WTC11 (cell line): ENCODE results near the gene HOXA9. TPM values are rescaled to one million over a fixed set of nuclear protein-coding genes. Genes with fewer than 3 reads are reported as not detected.
A peak's percentile ranks its signal among the peaks of the same experiment; 100 is the strongest.

Experiments
- ATAC-seq: fragments of 200-7000 bp; cut with Tn5 transposase; 2 replicates; pipeline ENCODE4 v1.10.0; 2021; ENCODE audit warnings: mild to moderate bottlenecking, moderate library complexity
- CTCF ChIA-PET: fragments of 300-600 bp; sonication (Branson Sonifier 250); formaldehyde crosslinking; loops from one replicate; lab custom pipeline; 2021; ENCODE audit warnings: antibody characterized with exemption; lab: Charles Lee
- POLR2A ChIA-PET: fragments of 350-600 bp; sonication (Branson Sonifier 250); formaldehyde crosslinking; loops from one replicate; lab custom pipeline; 2021; ENCODE audit warnings: antibody characterized with exemption; lab: Charles Lee
- DNase-seq: peaks from one replicate; pipeline ENCODE4 v3.0.0; 2021; ENCODE audit warnings: low spot score
- H3K27ac Mint-ChIP-seq: 2 replicates; pipeline ENCODE4 v1.8.0; 2021; ENCODE audit warnings: mixed read lengths
- H3K27me3 Mint-ChIP-seq: 2 replicates; pipeline ENCODE4 v1.8.0; 2021; ENCODE audit warnings: low read depth, mild to moderate bottlenecking, moderate library complexity, mixed read lengths
- H3K36me3 Mint-ChIP-seq: 2 replicates; pipeline ENCODE4 v1.8.0; 2021; ENCODE audit warnings: mixed read lengths
- H3K4me1 Mint-ChIP-seq: 2 replicates; pipeline ENCODE4 v1.8.0; 2022; ENCODE audit warnings: mixed read lengths
- H3K4me3 Mint-ChIP-seq: 2 replicates; pipeline ENCODE4 v1.8.0; 2021; ENCODE audit warnings: mild to moderate bottlenecking, moderate library complexity, mixed read lengths
- H3K9me3 Mint-ChIP-seq: 2 replicates; pipeline ENCODE4 v1.8.0; 2021; ENCODE audit warnings: mixed read lengths
- CREM ChIP-seq: sonication (generic); formaldehyde crosslinking; IDR thresholded peaks from 2 replicates; pipeline ENCODE4 v1.8.1; 2022; ENCODE audit warnings: mild to moderate bottlenecking, missing genetic modification reagents, moderate library complexity
- ETV6 ChIP-seq: sonication (generic); formaldehyde crosslinking; IDR thresholded peaks from 2 replicates; pipeline ENCODE4 v1.8.1; 2022; ENCODE audit warnings: mild to moderate bottlenecking, missing genetic modification reagents
- FOXP1 ChIP-seq: sonication (generic); formaldehyde crosslinking; IDR thresholded peaks from 2 replicates; pipeline ENCODE4 v1.8.0; 2022; ENCODE audit warnings: missing genetic modification reagents, mild to moderate bottlenecking, moderate library complexity, borderline replicate concordance
- GTF2I ChIP-seq: fragments of 250-450 bp; sonication (Bioruptor Pico); conservative IDR thresholded peaks from 2 replicates; pipeline ENCODE4 v1.4.0; 2021; ENCODE audit warnings: mild to moderate bottlenecking
- IRF2 ChIP-seq: sonication (generic); formaldehyde crosslinking; IDR thresholded peaks from 2 replicates; pipeline ENCODE4 v1.8.0; 2022; ENCODE audit warnings: low read depth, missing genetic modification reagents, borderline replicate concordance
- KAT7 ChIP-seq: sonication (generic); formaldehyde crosslinking; IDR thresholded peaks from 2 replicates; pipeline ENCODE4 v1.8.1; 2023; ENCODE audit warnings: missing genetic modification reagents, mild to moderate bottlenecking, borderline replicate concordance
- NR2C2 ChIP-seq: sonication (generic); formaldehyde crosslinking; IDR thresholded peaks from 2 replicates; pipeline ENCODE4 v1.8.0; 2022; ENCODE audit warnings: mild to moderate bottlenecking, missing genetic modification reagents
- PRRX2 ChIP-seq: fragments of 250-450 bp; sonication (Bioruptor Pico); IDR thresholded peaks from 2 replicates; pipeline ENCODE4 v1.8.0; 2021; ENCODE audit warnings: mild to moderate bottlenecking
- SMAD4 ChIP-seq: sonication (generic); formaldehyde crosslinking; IDR thresholded peaks from 2 replicates; pipeline ENCODE4 v1.8.0; 2022; ENCODE audit warnings: mild to moderate bottlenecking, missing genetic modification reagents
- SP1 ChIP-seq: sonication (generic); formaldehyde crosslinking; conservative IDR thresholded peaks from 2 replicates; pipeline ENCODE4 v1.8.1; 2022; ENCODE audit warnings: missing genetic modification reagents
- TEAD1 ChIP-seq: sonication (generic); formaldehyde crosslinking; IDR thresholded peaks from 2 replicates; pipeline ENCODE4 v1.8.0; 2022; ENCODE audit warnings: mild to moderate bottlenecking, missing genetic modification reagents
- TP53 ChIP-seq: sonication (generic); formaldehyde crosslinking; IDR thresholded peaks from 2 replicates; pipeline ENCODE4 v1.8.1; 2023; ENCODE audit warnings: mild to moderate bottlenecking, missing genetic modification reagents
- ZNF317 ChIP-seq: sonication (generic); formaldehyde crosslinking; IDR thresholded peaks from 2 replicates; pipeline ENCODE4 v1.8.1; 2023; ENCODE audit warnings: low read depth, mild to moderate bottlenecking, moderate library complexity, missing genetic modification reagents, borderline replicate concordance
- ZNF396 ChIP-seq: fragments of 250-450 bp; sonication (Bioruptor Pico); IDR thresholded peaks from 2 replicates; pipeline ENCODE4 v1.8.0; 2021; ENCODE audit warnings: mild to moderate bottlenecking, moderate library complexity, borderline replicate concordance
- total RNA-seq: library from RNA; stranded (reverse); gene quantifications from 3 replicates; pipeline ENCODE4 v1.2.3, GENCODE V29; 2021
- TF ChIP-seq, protein P1 (sequence below): fragments of 250-450 bp; sonication (Bioruptor Pico); conservative IDR thresholded peaks from 2 replicates; pipeline ENCODE4 v1.9.0; 2021; ENCODE audit warnings: mild to moderate bottlenecking
- TF ChIP-seq, protein P2 (sequence below): sonication (generic); formaldehyde crosslinking; IDR thresholded peaks from 2 replicates; pipeline ENCODE4 v1.8.0; 2023; ENCODE audit warnings: missing genetic modification reagents
- TF ChIP-seq, protein P3 (sequence below): fragments of 250-450 bp; sonication (Bioruptor Pico); IDR thresholded peaks from 2 replicates; pipeline ENCODE4 v1.8.0; 2021; ENCODE audit warnings: mild to moderate bottlenecking
- TF ChIP-seq, protein P4 (sequence below): fragments of 250-450 bp; sonication (Bioruptor Pico); IDR thresholded peaks from 2 replicates; pipeline ENCODE4 v1.9.0; 2021; ENCODE audit warnings: moderate library complexity, mild to moderate bottlenecking, inconsistent platforms, borderline replicate concordance
- TF ChIP-seq, protein P5 (sequence below): sonication (generic); formaldehyde crosslinking; IDR thresholded peaks from 2 replicates; pipeline ENCODE4 v1.8.1; 2023; ENCODE audit warnings: mild to moderate bottlenecking, missing genetic modification reagents, moderate library complexity
- TF ChIP-seq, protein P6 (sequence below): sonication (generic); formaldehyde crosslinking; IDR thresholded peaks from 2 replicates; pipeline ENCODE4 v1.8.1; 2023; ENCODE audit warnings: mild to moderate bottlenecking, moderate library complexity, missing genetic modification reagents
- TF ChIP-seq, protein P7 (sequence below): sonication (generic); formaldehyde crosslinking; IDR thresholded peaks from 2 replicates; pipeline ENCODE4 v1.8.1; 2022; ENCODE audit warnings: low read depth, mild to moderate bottlenecking, moderate library complexity, missing genetic modification reagents, borderline replicate concordance

HOXA9 gene
- total RNA-seq, 1 experiment from 2014 or later = not detected

DNA sequence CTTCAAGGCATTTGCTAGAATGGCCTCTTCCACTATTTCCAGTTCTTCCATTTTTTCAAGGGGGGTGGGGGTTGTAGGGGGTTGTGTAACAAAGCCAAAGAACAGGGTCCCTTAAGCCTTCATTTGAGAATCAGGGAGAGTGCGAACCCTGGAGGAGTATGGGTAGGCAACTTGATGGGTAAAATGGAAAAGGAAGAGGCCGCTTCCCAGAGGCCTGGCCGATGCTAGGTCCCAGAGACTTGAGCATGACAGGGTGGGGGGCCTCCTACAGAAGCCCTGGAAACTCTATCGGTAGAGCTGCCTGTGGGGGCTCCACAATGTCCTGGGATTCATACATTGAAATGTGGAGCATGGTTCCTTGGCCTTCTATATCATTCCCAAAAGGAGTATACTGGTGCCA is 43.7 kb upstream of the HOXA9 start (continued):
- TF ChIP-seq, protein P1, sequence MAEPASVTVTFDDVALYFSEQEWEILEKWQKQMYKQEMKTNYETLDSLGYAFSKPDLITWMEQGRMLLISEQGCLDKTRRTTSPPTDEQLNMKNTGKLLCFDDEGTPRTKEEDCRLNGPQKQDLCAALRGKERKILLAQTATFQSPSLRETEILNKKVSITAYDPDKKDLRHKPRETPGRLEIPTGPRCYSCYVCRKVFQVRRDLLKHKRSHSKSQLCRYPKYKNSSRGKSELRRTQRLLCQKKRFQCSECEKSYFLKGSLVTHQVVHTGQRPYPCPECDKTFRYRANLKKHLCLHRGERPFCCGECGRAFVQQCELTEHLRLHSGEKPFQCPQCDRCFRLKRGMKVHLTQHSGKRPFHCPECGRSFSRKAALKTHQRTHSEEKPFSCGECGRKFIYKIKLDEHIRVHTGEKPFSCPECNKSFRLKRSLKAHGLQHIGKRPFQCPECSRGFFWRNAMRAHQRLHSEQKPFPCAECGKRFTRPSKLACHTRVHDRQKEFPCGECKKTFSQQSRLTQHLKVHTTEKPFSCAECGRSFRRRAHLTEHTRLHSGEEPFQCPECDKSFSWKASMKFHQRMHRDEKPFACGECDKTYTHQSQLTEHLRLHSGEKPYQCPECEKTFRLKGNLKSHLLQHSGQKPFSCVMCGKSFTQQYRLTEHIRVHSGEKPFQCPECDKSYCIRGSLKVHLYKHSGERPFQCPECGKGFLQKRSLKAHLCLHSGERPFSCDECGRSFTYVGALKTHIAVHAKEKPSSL = no peak
- no peak for TF ChIP-seq GTF2I (CRISPR knock-in tag)

DNA sequence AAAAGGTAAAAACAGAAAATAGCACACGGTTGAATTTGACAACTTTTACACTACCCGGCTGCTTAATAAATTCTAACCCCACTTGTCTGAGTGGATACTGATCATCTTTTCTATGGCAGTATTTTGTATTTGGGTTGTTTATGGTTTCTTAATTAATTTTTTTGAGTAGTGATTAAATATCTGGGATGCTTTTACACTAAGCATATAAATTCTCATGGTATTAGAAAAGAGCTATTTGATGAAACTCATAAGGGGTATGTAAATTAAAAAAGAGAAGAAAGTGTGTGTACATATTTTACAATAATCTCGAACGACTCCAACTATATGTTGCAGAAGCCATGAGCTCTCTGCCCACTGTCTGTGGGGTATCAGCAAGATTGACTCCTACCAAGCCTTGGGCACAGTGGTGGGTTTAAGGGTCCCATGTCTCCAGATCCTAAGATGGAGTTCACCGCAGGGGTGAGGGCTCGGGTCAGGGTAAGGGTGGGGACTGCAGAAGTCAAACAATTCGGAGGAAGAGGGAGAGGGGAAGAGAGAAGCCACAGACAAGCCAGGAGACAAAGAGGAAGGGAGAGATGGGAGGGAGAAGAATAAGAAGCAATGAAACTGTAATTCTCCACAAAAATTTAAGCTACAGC is 42.1 kb upstream of the HOXA9 start:
- ATAC-seq = no peak
- ChIA-PET POLR2A (no interaction called here), CTCF (interaction anchor here (1.4 to 1.8 kb wide), 2 partner anchors 11 to 399 kb away, joined by 3 to 6 read pairs; no protein-coding TSS in a partner anchor)
- H3K27ac Mint-ChIP-seq = no peak overlapping the region
- no peak overlapping the region for H3K4me3 Mint-ChIP-seq
- H3K4me1 Mint-ChIP-seq = peaks cover 20% of the 10 kb centered on the region
- DNase-seq = no peak
- no peaks in the 10 kb centered on the region for H3K9me3 Mint-ChIP-seq
- TF ChIP-seq, protein P2, sequence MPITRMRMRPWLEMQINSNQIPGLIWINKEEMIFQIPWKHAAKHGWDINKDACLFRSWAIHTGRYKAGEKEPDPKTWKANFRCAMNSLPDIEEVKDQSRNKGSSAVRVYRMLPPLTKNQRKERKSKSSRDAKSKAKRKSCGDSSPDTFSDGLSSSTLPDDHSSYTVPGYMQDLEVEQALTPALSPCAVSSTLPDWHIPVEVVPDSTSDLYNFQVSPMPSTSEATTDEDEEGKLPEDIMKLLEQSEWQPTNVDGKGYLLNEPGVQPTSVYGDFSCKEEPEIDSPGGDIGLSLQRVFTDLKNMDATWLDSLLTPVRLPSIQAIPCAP (CRISPR knock-in tag) = no peak
- no peak for TF ChIP-seq SP1 (CRISPR knock-in tag)
- TF ChIP-seq NR2C2 (CRISPR knock-in tag) = no peak
- TF ChIP-seq SMAD4 = no peak
- no peak for TF ChIP-seq ZNF396
- TF ChIP-seq KAT7 (CRISPR knock-in tag) = no peak
- no peak for TF ChIP-seq TP53 (CRISPR knock-in tag)
- TF ChIP-seq FOXP1 (CRISPR knock-in tag) = no peak
- TF ChIP-seq, protein P3, sequence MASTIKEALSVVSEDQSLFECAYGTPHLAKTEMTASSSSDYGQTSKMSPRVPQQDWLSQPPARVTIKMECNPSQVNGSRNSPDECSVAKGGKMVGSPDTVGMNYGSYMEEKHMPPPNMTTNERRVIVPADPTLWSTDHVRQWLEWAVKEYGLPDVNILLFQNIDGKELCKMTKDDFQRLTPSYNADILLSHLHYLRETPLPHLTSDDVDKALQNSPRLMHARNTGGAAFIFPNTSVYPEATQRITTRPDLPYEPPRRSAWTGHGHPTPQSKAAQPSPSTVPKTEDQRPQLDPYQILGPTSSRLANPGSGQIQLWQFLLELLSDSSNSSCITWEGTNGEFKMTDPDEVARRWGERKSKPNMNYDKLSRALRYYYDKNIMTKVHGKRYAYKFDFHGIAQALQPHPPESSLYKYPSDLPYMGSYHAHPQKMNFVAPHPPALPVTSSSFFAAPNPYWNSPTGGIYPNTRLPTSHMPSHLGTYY (CRISPR knock-in tag) = no peak
- no peak for TF ChIP-seq ZNF317 (CRISPR knock-in tag)
- no peak for TF ChIP-seq CREM
- H3K27me3 Mint-ChIP-seq = peaks cover 100% of the 10 kb centered on the region
- no peaks in the 10 kb centered on the region for H3K36me3 Mint-ChIP-seq

DNA sequence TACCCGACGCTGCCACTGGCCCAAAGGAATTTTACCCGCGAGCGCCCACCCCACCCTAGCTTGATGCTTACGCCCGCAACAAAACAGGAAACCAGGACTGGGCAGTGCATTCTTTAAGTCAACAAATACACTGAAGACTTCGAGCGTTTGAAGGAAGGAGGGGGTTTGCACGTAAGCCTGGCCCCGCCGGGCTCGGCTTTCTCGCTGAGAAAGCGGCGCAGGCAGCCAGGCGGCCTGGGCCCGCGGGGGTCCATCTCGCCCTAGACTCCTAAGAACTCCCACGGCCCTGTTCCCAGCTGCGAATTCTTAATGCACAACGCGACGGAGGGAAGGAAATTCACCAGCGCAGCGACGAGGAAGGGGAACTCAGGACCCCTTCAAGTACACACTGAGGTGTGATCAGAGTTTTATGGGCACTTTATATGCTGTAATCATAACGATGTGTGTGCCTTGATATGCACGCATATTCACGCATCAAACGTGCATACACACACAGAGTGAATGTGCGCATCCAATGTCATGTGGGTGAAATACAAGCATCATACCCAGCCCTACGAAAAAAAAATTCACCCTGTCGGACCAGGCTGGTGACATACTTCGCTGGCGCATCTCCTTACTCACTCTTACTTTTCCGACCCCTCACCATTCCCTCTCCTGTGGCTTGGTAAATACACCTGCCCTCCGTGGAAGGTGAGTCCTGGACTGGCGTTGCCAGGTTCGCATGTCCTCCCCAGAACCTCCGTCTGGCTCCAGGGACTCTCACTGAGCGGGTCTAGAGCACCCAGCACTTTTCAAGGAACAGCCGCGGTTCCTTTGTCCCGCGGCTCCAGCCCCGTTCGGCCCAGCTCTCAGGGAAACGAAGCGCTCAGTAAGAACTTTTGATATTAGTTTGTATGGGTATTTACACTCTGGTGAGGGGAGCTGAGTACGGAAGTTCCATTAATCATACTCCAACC is 40.3 kb upstream of the HOXA9 start:
- ChIA-PET CTCF (interaction anchor here (1.0 to 2.4 kb wide), 5 partner anchors 10 to 400 kb away, joined by 3 to 12 read pairs (median 4); no protein-coding TSS in a partner anchor), POLR2A (interaction anchor here (0.8 kb wide), 1 partner anchor 30 kb away, joined by 3 read pairs; no protein-coding TSS in a partner anchor)
- DNase-seq (no peak), ATAC-seq (no peak)
- Mint-ChIP-seq H3K27ac (no peak overlapping the region), H3K4me3 (peak overlapping the region; percentile 41), H3K4me1 (peaks cover 30% of the 10 kb centered on the region), H3K36me3 (no peaks in the 10 kb centered on the region), H3K27me3 (peaks cover 100% of the 10 kb centered on the region), H3K9me3 (no peaks in the 10 kb centered on the region)
- TF ChIP-seq TEAD1 = no peak
- no peak for TF ChIP-seq SMAD4
- TF ChIP-seq, protein P4, sequence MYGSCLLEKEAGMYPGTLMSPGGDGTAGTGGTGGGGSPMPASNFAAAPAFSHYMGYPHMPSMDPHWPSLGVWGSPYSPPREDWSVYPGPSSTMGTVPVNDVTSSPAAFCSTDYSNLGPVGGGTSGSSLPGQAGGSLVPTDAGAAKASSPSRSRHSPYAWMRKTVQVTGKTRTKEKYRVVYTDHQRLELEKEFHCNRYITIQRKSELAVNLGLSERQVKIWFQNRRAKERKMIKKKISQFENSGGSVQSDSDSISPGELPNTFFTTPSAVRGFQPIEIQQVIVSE (CRISPR knock-in tag) = no peak
- TF ChIP-seq, protein P5, sequence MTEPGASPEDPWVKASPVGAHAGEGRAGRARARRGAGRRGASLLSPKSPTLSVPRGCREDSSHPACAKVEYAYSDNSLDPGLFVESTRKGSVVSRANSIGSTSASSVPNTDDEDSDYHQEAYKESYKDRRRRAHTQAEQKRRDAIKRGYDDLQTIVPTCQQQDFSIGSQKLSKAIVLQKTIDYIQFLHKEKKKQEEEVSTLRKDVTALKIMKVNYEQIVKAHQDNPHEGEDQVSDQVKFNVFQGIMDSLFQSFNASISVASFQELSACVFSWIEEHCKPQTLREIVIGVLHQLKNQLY (CRISPR knock-in tag) = no peak
- TF ChIP-seq ETV6 (CRISPR knock-in tag) = no peak
- TF ChIP-seq, protein P6, sequence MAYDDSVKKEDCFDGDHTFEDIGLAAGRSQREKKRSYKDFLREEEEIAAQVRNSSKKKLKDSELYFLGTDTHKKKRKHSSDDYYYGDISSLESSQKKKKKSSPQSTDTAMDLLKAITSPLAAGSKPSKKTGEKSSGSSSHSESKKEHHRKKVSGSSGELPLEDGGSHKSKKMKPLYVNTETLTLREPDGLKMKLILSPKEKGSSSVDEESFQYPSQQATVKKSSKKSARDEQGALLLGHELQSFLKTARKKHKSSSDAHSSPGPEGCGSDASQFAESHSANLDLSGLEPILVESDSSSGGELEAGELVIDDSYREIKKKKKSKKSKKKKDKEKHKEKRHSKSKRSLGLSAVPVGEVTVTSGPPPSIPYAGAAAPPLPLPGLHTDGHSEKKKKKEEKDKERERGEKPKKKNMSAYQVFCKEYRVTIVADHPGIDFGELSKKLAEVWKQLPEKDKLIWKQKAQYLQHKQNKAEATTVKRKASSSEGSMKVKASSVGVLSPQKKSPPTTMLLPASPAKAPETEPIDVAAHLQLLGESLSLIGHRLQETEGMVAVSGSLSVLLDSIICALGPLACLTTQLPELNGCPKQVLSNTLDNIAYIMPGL (CRISPR knock-in tag) = no peak
- no peak for TF ChIP-seq IRF2 (CRISPR knock-in tag)
- TF ChIP-seq PRRX2 (CRISPR knock-in tag) = no peak
- no peak for TF ChIP-seq TP53 (CRISPR knock-in tag)
- TF ChIP-seq GTF2I (CRISPR knock-in tag) = no peak
- TF ChIP-seq NR2C2 (CRISPR knock-in tag) = no peak
- TF ChIP-seq, protein P7, sequence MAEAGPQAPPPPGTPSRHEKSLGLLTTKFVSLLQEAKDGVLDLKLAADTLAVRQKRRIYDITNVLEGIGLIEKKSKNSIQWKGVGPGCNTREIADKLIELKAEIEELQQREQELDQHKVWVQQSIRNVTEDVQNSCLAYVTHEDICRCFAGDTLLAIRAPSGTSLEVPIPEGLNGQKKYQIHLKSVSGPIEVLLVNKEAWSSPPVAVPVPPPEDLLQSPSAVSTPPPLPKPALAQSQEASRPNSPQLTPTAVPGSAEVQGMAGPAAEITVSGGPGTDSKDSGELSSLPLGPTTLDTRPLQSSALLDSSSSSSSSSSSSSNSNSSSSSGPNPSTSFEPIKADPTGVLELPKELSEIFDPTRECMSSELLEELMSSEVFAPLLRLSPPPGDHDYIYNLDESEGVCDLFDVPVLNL (CRISPR knock-in tag) = no peak
